ENCODE data around the gene ZNF536.

GRCh38 chr19:30443531-30444252 is 71.5 kb downstream of the ZNF536 start:
- TF ChIP-seq, protein P1, sequence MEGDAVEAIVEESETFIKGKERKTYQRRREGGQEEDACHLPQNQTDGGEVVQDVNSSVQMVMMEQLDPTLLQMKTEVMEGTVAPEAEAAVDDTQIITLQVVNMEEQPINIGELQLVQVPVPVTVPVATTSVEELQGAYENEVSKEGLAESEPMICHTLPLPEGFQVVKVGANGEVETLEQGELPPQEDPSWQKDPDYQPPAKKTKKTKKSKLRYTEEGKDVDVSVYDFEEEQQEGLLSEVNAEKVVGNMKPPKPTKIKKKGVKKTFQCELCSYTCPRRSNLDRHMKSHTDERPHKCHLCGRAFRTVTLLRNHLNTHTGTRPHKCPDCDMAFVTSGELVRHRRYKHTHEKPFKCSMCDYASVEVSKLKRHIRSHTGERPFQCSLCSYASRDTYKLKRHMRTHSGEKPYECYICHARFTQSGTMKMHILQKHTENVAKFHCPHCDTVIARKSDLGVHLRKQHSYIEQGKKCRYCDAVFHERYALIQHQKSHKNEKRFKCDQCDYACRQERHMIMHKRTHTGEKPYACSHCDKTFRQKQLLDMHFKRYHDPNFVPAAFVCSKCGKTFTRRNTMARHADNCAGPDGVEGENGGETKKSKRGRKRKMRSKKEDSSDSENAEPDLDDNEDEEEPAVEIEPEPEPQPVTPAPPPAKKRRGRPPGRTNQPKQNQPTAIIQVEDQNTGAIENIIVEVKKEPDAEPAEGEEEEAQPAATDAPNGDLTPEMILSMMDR (optimal IDR thresholded peaks at IDR 0.05 in 1 of 3, IDR thresholded peaks at IDR 0.05 in 1 of 3, conservative IDR thresholded peaks at IDR 0.05 in 1 of 3; ENCODE audit: extremely low read depth in 1 of 3, insufficient read depth in 2 of 3, low read length in 3 of 3), result no peak
- no peak for TF ChIP-seq EZH2 (IDR thresholded peaks at IDR 0.05; ENCODE audit: low read length)

All from keratinocyte (primary cell).